ENCODE results near the gene WDR13.

DNA sequence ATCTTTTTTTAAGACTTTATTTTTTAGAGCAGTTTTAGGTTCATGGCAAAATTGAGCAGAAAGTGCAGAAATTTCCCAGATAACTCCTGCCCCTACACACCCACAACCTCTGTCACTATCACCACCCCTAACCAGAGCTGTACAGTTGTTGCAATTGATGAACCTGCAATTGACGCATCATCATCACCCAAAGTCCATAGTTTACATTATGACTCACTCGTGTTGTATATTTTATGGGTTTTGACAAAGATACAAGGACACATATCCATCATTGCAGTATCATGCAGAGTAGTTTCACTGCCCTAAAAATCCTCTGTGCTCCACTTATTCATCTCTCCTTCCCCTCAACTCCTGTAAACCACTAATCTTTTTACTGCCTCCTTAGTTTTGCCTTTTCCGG is 51.8 kb downstream of the WDR13 start:
- TF ChIP-seq TAF1 (IDR thresholded peaks at IDR 0.05; ENCODE audit: low read depth, low read length): no peak
- TF ChIP-seq POLR2AphosphoS5 (IDR thresholded peaks at IDR 0.05; ENCODE audit: low read depth, low read length): no peak
- TF ChIP-seq POLR2A (IDR thresholded peaks at IDR 0.05; ENCODE audit: low read depth, low read length): no peak
